CD4-positive, alpha-beta T cell treated with Interferon gamma for 1 hour (primary cell): ENCODE measurements around the gene PFN4.
"Not testable (repeated sequence)": the region's sequence is repeated elsewhere in the genome, so short reads cannot be mapped to it uniquely, and the experiment has no call there.

Experiments used
- DNase-seq: peaks from one replicate; pipeline ENCODE4 v3.0.0-alpha.2; 2020

Gene PFN4, protein sequence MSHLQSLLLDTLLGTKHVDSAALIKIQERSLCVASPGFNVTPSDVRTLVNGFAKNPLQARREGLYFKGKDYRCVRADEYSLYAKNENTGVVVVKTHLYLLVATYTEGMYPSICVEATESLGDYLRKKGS

DNA sequence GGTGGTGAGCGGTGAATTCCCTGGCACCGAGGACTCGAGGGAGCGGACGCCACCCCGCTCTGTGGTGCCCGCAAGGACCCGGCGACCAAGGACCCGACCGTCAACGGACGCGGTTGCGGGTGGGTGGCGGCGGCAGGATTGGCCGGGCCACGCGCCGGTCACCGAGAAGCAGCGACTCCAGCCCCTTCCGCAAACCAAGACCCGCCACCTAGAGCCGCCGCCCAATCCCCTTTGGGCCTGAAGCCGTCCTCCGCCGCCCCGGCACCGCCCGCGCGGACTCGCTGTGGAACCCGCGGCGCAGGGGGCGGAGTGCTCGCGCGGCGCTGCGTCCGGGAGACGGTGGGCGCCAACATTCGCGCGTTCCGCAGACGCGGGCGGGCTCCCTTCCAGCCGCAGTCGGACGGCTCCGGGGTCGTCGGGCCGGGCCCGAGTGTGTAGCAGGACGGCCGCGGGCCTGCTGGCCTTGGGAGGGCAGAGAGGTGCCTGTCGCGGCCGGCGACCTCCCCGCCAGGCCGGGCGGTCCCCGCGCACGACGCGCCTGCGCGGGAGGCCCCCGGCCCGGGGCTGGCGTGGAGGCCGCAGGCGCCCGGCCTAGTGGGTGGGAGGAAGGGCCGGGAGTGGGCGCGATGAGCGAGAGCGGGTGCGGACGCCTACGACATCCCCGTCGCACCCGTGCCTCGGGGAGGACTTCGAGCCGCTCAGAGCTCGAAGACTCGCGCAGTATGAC, at the start of gene PFN4, which contains the start of gene FAM228B:
Gene PFN4 (minus strand): TSS at position 140 of the 727 bp plus-strand sequence. CDS start 799 bp downstream, outside the sequence.
Gene FAM228B (plus strand): TSS at position 275 of the 727 bp plus-strand sequence. CDS start 893 bp downstream, outside the sequence.
- DNase-seq = peak; percentile 70

DNA sequence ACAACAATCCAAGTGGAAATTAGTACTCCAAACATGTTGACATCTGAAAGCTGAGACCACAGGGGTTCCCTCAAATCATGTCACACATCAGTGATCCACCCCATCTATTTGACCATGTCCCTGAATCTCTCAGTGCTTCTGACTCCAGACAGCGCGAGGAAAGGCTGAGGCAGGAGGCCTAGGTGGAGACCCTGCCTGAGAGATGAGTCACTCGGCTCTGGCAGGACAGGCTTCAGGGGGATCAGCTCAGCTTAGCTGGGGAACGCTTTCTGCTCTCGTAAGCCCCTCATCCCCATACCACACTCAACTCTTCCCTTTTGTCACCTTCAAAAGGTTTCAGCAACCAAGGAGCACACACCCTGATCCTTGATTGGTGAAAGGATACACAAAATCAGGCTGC, 45.9 kb upstream of the PFN4 start:
- DNase-seq = no peak

DNA sequence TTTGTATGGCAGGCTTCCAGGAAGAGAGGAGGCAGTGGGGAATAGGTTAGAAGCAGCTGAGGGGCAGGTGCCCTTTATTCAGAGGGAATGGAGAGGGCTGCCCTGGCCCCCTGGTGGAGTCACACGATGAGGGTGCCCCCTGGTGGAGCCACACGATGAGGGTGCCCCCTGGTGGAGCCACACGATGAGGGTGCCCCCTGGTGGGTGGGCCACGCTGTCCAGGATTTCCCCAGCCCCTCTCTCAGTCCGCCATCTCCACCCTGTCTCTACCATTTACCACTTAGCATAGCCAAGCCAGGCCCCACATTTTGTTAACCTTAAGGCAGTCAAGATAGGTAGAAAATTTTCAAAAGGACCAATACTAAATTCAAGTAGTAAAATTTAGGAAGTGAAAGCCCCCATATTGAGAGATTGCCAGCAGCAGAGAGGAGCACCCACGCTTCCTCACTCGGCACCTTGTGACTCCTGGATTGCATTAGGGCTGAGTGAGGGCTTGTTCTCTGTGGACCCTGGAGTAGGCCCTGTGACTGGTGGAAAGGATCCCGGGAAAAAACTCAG, 41.4 kb upstream of the PFN4 start:
- DNase-seq = no peak

- no peak for DNase-seq
These were observed 40.5 kb upstream of the PFN4 start for GRCh38 chr2:24163601-24164000.

GRCh38 chr2:24163186-24163585, 40.1 kb upstream of the PFN4 start:
- DNase-seq = no peak

DNA sequence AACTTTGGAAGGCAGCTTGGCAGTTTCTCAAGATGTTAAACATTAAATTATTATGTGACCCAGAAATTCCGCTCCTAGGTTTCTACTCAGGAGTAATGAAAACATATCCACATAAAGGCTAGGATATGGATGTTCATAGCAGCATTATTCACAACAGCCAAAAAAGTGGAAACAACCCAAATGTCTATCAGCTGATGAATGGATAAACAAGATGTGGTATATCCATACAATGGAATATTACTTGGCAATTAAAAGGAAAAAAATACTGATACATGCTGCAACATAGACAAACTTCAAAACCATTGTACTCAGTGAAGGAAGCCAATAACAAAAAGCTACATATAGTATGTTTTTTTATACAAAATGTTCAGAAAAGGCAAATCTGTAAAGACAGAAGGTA, 39.4 kb upstream of the PFN4 start:
- no peak for DNase-seq

GRCh38 chr2:24160761-24161160, 37.6 kb upstream of the PFN4 start:
- no peak for DNase-seq

DNA sequence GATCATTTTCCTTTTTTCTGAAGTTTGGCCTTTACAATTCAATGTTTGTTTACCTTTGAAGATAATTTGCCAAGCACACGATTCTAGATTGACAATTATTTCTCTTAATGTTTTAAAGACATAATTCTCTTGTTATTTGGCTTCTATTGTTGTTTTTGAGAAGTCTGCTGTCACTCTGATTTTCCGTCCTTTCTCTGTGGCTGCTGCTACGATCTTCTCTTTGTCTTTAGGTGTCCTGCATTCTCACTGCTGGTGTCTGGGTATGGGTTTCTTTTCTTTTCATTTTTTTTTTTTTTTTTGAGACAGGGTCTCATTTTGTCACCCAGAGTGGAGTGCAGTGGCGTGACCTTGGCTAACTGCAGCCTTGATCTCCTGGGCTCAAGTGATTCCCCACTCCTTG, 36.6 kb upstream of the PFN4 start:
- no peak for DNase-seq

GRCh38 chr2:24158131-24158530, 35.0 kb upstream of the PFN4 start:
- DNase-seq = no peak

- DNase-seq = no peak
These were observed 30.3 kb upstream of the PFN4 start for GRCh38 chr2:24153478-24153877.

- no peak for DNase-seq
These were observed 29.5 kb upstream of the PFN4 start for GRCh38 chr2:24152413-24153197.

DNA sequence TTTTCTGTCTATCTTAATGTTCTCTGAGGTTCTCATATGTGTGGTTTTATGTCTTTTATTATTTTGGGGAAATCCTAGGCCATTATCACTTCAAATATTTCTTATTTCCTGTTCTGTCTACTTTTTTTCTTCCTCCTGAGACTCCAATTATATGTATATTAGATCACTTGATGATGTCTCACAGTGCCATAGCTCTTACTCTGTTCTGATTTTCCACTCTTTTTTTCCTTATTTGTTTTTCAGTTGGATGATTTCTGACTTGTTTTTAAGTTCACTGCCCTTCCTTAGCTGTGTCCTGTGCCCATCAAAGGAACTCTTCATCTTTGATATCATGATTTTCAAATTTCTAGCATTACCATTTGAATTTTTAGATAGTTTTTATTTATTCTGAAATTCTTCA, 24.2 kb upstream of the PFN4 start:
- no peak for DNase-seq

DNA sequence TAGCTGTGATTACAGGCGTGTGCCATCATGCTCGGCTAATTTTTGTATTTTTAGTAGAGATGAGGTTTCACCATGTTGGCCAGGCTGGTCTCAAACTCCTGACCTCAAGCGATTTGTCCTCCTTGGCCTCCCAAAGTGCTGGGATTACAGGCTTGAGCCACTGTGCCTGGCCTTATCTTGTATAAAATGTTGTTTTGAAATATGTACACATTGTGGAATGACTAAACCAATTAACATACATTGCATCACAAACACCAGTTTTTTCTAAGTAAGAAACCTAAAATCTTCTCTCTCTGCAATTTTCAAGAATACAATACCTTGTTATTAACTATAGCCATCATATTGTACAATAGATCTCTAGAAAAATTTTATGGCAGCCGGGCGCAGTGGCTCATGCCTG, 17.2 kb upstream of the PFN4 start:
- DNase-seq = not testable (repeated sequence)

- no peak for DNase-seq
These were observed 9.4 kb upstream of the PFN4 start for GRCh38 chr2:24132543-24132942.

- DNase-seq = no peak
These were observed 2.8 kb upstream of the PFN4 start for GRCh38 chr2:24125956-24126355.

DNA sequence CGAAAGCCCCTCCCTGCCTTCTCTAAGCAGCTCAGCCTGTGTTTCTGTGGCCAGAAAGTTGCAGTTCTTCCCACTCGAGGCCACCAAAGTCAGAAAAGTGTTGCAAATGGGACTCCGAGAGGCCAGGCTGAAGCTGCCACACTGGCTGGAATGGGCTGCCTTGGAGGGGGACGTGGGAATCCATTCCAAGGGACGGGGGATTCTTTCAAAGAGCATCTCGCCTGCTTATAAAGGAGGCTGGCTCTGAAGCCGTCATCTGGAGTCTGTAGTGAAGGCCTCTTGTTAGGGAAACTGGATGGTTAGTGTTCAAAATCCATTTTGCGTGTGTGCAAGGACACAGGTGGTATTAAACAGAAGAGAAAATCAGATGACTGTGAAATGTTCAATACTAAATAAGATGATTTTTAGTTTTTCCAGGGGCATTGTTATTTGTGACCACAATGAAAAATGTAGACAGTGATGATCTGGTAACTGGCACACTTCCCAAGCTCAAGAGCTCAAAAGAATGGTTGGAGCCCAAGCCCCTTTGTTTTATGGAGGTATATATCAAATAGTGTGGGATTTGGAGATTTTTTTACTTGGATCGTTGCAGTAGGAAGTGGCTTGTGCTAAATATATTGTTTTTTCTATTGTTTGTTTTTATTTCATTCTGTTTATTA, 917 bp upstream of the PFN4 start:
- no peak for DNase-seq

GRCh38 chr2:24122366-24123194, 554 bp downstream of the PFN4 start:
- DNase-seq = no peak

DNA sequence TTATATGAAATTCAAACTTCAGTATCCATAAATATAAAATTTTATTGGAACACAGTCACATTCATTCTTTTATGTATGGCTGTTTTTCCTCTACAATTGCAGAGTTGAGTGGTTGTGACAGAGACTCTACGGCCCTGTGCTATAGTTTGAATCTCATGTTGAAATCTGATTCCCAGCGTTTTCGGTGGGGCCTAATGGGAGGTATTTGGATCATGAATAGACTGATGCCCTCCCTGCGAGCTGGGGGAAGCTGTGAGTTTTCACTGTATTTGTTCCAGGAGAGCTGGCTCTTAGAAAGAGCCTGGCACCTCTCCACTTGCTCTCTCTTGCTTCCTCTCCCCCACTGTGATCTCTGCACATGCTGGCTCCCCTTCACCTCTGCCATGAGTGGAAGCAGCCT, 1.7 kb downstream of the PFN4 start:
- DNase-seq = no peak

GRCh38 chr2:24121066-24121465, 2.1 kb downstream of the PFN4 start:
- no peak for DNase-seq

GRCh38 chr2:24117902-24118301, 5.2 kb downstream of the PFN4 start:
- no peak for DNase-seq

DNA sequence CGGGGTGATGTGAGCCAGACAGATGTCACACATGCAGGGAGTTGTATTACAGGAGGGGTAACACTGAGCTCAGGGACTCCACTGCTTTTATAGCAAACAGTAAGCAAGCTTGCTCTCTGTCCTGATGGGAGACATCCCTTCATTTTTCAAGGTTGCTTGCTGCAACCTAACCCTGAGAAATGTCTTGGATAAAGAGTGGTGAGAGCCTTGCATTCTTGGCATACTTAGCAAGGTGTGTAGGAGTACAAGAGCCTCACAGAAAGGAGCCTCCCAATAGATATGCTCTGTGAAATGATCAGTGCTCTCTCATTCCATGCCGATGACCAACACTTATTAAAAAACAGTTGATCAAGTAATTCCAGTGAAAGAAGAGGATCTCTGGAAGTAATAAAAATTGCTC, 8.1 kb downstream of the PFN4 start:
- DNase-seq = no peak

DNA sequence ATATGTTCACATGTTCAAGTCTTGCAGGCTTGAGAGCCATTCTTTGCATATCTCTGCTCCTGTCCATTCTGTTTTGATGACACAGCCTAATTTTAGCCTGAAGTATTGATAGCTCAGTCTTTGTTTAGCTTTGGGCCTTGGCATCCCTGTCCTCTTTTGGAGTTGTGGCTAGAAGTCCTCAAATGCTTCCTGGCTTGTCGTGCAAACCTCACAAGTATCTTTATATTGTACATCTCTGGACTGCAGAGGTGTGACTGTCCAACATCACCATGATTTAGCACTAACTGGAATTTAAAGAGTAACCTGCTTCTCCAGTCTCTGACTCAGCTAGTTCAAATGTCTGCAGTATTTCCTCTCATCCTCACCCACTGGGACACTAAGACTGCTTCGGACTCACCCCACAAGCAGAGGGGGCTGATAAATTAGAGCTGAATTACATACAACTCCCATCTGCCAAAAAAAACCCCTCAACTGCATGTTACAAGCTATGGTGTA, 11.7 kb downstream of the PFN4 start:
- no peak for DNase-seq
